Measurements from ENCODE around the gene SNAPC4.
A peak's percentile ranks its signal among the peaks of the same experiment; 100 is the strongest.

SNAPC4 gene

GRCh38 chr9:136400038-136400834 is at the start of gene SNAPC4:
SNAPC4 (minus strand) TSS chr9:136400170; CDS start chr9:136398428, 1,742 bp downstream.
- peak; percentile 89 for DNase-seq

DNA sequence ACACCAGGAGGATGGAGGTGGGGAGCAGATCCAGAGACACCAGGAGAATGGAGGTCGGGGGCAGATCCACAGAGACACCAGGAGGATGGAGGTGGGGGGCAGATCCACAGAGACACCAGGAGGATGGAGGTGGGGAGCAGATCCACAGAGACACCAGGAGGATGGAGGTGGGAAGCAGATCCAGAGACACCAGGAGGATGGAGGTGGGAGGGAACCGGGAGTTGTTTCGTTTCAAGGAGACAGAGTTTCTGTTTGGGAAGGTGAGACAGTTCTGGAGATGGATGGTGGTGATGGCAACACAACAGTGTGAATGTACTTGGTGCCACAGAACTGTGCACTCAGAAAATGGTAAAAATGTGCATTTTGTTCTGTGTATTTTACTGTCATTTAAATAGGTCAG is 48.7 kb upstream of the SNAPC4 start:
- DNase-seq: no peak

DNA sequence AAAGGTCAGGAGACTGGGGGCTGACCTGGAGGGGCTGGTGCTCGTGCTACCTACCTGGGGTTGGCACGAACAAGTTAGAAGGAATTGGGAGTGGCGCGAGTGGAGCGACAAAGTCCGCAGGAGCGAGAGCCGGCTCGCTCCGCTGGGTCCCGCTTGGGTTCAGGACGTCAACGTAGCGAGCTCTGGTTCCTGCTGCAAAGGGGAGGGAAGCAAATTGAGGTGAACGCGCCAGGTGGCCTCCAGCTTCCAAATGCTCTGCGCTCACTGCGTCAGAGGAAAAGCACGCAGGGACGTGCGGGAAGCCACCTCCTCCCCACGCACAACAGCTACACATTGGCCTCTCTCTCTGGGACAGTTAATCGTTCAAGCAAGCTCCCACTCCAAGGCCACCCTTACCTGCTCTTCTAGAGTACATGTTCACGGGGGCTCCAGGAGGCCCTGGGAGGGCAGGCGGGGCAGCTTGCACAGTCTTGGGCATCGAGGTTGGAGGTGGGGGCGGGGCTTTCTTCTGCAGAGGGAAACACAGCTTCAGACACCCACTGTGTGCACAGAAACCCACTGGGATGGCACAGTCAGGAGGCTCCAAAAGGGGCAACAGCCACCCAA is 47.3 kb upstream of the SNAPC4 start:
- no peak for DNase-seq

DNA sequence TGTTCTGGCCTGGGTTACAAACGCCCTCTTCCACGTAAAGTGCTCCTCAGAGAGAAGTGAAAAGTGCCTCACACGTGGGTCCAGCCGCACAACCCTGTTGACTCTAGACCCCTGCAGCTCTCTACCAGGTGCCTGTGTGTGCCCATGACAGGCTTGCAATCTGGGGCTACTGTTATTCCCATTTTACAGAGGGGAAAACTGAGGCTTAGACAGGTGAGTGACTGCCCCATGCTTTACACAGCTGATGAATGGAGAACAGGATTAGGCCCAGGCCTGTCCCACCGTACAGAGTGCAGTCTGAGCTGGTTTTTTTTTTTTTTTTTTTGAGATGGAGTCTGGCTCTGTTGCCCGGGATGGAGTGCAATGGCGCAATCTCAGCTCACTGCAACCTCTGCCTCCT is 45.8 kb upstream of the SNAPC4 start:
- DNase-seq: no peak

- DNase-seq: no peak
Measured at GRCh38 chr9:136444102-136444501, 44.1 kb upstream of the SNAPC4 start.

DNA sequence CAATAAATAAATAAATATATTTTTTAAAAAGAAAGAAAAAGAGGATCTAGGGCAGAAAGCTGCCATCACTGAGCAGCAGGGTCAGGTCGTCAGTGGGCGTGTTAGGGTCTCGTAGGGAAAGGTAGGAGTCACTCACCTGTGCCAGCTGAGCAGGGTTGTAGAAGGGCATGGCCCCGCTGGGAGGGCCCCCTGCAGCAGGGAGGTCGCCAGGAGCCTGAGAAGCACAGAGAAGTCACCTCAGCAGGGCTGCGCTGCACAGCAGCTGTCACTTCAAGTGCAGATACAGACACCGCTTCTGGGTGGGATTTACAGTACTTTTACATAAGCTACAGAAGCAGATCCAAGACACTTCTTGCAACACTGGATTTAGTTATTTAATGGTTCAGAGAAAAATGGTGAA is 43.7 kb upstream of the SNAPC4 start:
- DNase-seq: no peak

GRCh38 chr9:136443087-136443486 is 43.1 kb upstream of the SNAPC4 start:
- no peak for DNase-seq

DNA sequence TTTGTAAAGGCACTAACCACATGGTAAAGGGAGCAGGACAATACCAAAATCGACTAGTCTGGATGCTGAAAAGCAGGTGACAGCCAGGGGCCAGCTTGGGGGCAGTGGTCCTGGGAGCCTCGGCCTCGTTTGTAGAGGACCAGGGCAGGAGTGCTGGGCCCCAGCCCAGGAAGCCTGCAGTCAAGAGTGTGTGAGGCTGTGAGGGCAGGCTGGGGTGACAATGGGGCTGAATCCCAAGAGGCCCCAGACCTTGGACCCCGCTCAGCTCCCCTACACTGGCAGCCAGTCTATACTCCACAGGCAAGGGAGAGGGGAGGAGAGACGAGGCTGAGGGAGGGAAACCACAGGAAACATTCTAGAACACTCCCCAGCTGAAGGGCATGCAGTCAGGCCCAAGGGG is 42.3 kb upstream of the SNAPC4 start:
- no peak for DNase-seq

GRCh38 chr9:136441681-136442245 is 41.8 kb upstream of the SNAPC4 start:
- DNase-seq: no peak

GRCh38 chr9:136441191-136441680 is 41.3 kb upstream of the SNAPC4 start:
- DNase-seq: no peak

DNA sequence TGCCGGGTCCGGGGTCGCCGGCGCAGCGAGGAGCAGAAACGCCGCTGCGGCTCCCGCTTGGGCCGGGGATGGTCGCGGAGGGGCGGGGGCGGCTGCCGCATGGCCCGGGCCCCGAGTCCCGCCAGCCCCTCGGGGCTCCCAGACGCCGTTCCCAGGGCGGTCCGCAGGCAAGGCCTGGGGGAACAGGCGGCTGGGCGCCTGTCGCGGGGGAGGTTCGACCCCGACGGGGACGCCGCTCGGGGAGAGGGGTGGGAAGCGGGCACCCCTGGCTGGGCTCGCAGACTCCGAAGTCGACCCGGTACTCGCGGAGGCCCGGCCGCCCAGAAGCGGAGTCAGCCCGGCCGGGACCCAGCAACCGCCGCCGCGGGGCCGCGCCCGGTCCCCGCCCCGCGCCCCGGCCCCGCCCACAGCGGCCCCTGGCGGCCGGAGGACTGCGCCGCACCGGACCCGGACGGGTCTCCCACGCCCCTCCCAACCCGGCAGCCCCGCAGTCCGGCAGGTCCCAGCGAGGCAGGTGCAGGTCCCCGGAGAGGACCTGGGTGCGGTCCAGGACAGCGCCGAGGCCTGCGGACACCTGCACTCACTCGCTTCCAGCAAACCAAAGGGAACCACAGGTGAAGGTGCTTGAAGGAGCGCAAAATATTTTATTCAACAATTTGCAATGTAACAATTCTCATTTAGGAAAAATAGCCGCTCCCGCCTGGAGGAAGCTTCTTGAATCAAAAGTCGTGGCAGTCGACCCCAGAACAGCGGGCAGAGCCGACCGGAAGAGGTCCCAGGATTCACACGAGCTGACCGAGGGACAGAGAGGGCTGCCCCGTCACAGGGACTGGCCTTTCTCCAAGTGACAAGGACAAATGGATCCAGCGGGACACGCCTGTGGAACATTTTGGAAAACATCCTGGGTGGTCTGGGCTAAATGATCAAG is 39.8 kb upstream of the SNAPC4 start, which contains the start of gene INPP5E:
Gene INPP5E, minus strand, starts transcription at position 365 of the 928 bp plus-strand sequence. CDS start 426 bp downstream, outside the sequence.
- peak; percentile 73 for DNase-seq

GRCh38 chr9:136438548-136439480 is 38.8 kb upstream of the SNAPC4 start:
- peak; percentile 50 for DNase-seq

DNA sequence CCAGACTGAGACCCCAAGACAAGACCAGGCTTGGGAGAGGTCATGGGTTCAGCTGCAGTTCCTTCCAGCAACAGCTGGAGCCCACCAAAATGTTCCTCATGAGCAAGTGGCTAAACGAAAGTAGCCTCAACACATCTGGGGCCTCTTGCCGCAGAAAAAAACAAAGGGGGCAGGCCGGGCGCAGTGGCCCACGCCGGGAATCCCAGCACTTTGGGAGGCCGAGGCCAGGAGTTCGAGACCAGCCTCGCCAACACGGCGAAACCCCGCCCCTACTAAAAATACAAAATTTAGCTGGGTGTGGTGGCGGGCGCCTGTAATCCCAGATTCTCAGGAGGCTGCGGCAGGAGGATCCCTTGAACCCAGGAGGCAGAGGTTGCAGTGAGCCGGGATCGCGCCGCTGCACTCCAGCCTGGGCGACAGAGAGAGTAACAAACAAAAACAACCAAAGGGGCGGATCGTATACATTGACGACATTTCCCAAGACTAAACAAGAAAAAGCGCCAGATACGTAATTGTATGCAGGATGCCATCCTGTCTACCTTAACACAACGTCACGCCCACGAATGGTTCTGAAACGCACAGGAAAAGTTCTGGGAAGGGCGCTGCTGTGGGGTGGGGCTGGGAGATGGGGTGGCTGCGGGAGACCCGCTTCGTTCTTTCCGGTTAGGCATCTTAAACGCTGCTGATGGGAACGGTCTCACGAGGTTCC is 38.0 kb upstream of the SNAPC4 start:
- no peak for DNase-seq

DNA sequence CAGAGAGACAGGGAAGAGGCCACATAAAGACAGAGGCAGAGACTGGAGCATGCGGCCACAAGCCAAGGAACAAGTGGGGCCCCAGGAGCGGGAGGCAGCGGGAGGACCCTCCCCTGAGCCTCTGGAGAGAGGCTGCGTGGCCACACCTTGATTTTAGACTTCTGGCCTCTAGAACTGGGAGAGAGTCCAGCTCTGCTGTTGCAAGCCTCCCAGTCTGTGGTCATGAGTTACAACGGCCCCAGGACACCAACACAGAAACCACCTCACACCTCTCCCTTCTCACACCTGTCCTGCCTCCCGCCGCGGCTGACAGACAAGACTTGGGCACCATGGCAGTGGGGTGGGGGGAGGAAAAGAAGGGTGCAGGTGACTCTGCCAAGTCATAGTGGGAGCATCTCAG is 37.5 kb upstream of the SNAPC4 start:
- no peak for DNase-seq

GRCh38 chr9:136436055-136436634 is 36.2 kb upstream of the SNAPC4 start:
- no peak for DNase-seq

DNA sequence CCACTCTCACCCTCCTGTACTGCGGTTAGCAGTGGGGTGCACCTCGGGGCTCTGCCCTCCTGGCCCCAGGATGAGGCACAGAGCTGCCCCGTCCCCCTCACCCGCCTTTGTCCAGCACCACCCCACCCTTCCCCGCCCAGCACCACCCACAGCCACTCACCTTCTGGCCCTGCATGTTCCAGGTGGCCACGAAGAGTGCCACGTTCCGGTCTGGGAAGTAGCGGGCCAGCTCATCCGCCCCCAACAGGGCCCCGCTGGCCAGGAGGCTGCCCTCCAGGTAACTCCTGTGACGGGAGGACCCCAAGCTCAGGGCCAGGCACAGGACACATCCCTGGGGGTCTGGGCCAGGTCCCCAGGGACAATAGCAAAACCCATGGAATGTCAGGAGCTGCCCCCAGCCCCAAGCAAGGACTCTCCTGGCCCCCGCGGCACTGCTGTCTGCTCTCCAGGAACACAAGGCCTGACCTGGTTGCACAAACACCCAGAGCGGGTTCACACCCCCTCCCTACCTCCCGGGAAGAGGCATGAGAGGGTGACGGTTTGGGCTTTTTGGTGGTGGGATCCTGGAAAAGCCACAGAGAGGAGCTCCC is 34.7 kb upstream of the SNAPC4 start:
- DNase-seq: no peak

- no peak for DNase-seq
Measured at GRCh38 chr9:136433849-136434579, 34.0 kb upstream of the SNAPC4 start.

DNA sequence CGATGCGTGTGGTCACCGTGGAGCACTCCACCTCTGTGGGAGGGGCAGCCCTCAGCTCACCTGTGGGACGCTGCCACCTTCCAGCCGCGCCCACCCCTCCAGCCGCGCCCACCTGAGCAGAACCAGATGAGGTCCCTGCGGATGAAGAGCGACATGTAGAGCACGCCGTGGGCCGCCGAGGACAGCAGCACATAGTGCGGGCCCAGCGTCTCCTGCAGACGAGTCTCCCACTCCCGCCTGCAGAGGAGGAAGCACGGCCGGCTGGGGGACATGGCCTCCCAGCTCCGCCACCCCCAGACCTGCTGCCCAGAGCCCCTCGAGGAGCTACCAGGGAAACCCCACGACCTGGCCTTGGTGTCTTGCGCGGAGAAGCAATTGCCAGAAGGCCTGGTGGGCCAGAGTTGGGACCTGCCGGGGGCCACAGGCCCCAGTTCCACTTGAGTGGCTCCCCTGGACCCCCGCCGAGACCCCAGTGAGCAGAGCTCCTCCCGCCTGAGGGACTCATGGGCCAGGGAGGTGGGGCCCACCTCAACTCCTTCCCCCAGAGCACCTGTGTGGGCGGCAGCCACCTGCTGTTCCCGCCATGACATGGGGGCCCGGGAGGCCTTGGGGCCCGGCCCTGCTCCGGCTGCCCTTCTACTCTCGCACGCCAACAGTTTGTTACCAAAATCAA is 33.2 kb upstream of the SNAPC4 start:
- no peak for DNase-seq

- DNase-seq: no peak
Measured at GRCh38 chr9:136432591-136432990, 32.6 kb upstream of the SNAPC4 start.

All from CD4-positive, alpha-beta T cell treated with Interleukin-15 for 1 hour (primary cell).